Endodermal cell (in vitro differentiated cells): Measurements from ENCODE around the gene LYST. TPM values are rescaled to one million over a fixed set of nuclear protein-coding genes. Genes with fewer than 3 reads are reported as not detected.
A peak's percentile ranks its signal among the peaks of the same experiment; 100 is the strongest.

Experiments
- DNase-seq: peaks from one replicate; pipeline ENCODE4 v3.0.0-alpha.2; 2017
- H3K27ac ChIP-seq: 2 replicates; pipeline ENCODE4 v1.5.1; 2013; ENCODE audit warnings: mild to moderate bottlenecking, low read depth, low read length, moderate library complexity
- H3K27me3 ChIP-seq: 2 replicates; pipeline ENCODE4 v1.6.1; 2013; ENCODE audit warnings: mild to moderate bottlenecking, low read length, moderate library complexity; ENCODE audit not compliant: insufficient read depth, control insufficient read depth, poor library complexity, severe bottlenecking
- H3K36me3 ChIP-seq: 2 replicates; pipeline ENCODE4 v1.7.0; 2013; ENCODE audit warnings: mild to moderate bottlenecking, low read length, moderate library complexity; ENCODE audit not compliant: control insufficient read depth, insufficient read depth
- H3K4me1 ChIP-seq: one replicate; pipeline ENCODE4 v1.7.0; 2013; ENCODE audit warnings: low read length; ENCODE audit not compliant: control insufficient read depth, insufficient read depth
- H3K4me3 ChIP-seq: 2 replicates; pipeline ENCODE4 v1.5.1; 2013; ENCODE audit warnings: mild to moderate bottlenecking, low read length, moderate library complexity
- H3K9ac ChIP-seq: 2 replicates; pipeline ENCODE4 v1.6.1; 2013; ENCODE audit warnings: mild to moderate bottlenecking, low read length, moderate library complexity; ENCODE audit not compliant: poor library complexity, severe bottlenecking; ENCODE audit errors: extremely low read depth
- H3K9me3 ChIP-seq: 2 replicates; pipeline ENCODE4 v1.6.1; 2013; ENCODE audit warnings: mild to moderate bottlenecking, low read length, moderate library complexity; ENCODE audit not compliant: control insufficient read depth
- H3K27ac Mint-ChIP-seq: 2 replicates; pipeline ENCODE4 v1.8.0; 2020; ENCODE audit warnings: mixed read lengths
- H3K27me3 Mint-ChIP-seq: 2 replicates; pipeline ENCODE4 v1.8.0; 2021; ENCODE audit warnings: mild to moderate bottlenecking, mixed read lengths; ENCODE audit not compliant: insufficient read depth
- H3K36me3 Mint-ChIP-seq: 2 replicates; pipeline ENCODE4 v1.8.0; 2020; ENCODE audit warnings: low read depth, mixed read lengths
- H3K4me1 Mint-ChIP-seq: 2 replicates; pipeline ENCODE4 v1.8.0; 2020; ENCODE audit warnings: mixed read lengths
- H3K4me3 Mint-ChIP-seq: 2 replicates; pipeline ENCODE4 v1.8.0; 2020; ENCODE audit warnings: mild to moderate bottlenecking, moderate library complexity, mixed read lengths
- H3K9me3 Mint-ChIP-seq: 2 replicates; pipeline ENCODE4 v1.8.0; 2020; ENCODE audit warnings: mild to moderate bottlenecking, mixed read lengths
- CTCF ChIP-seq: fragments of 200-600 bp; sonication (generic); conservative IDR thresholded peaks from 2 replicates; pipeline ENCODE4 v1.5.0; 2021; ENCODE audit warnings: antibody characterized with exemption, mild to moderate bottlenecking
- WGBS, 2 experiments: methylation state at CpG; one replicate each; pipeline versions ENCODE4 v1.1.5 to v1.1.7; 2013; ENCODE audit warnings: missing lambda C conversion rate in 2 of 2, mixed read lengths in 1 of 2; ENCODE audit not compliant: insufficient coverage in 1 of 2, insufficient read length in 1 of 2; 5-methylcytosine and 5-hydroxymethylcytosine counted together
- total RNA-seq, 2 donors: library from RNA; stranded (reverse); fragmentation: NEBNext Ultra II Directional in 1 of 2; extraction: Animal tissue kit (Norgen Biotek cat#: 25700) in 1 of 2; gene quantifications; 2 replicates in 1 of 2; 3 replicates in 1 of 2; pipeline ENCODE4 v1.2.1, GENCODE V29; 2021

Gene LYST
- total RNA-seq, 2 donors from 2014 or later, result 2.5 to 6.8 TPM

GRCh38 chr1:235637756-235638534 is 228.8 kb downstream of the LYST start:
- Histone ChIP-seq H3K4me3 (no peak overlapping the region), H3K9me3 (no peaks in the 10 kb centered on the region), H3K9ac (no peak overlapping the region), H3K27me3 (no peaks in the 10 kb centered on the region), H3K27ac (no peak overlapping the region), H3K4me1 (no peaks in the 10 kb centered on the region), H3K36me3 (no peaks in the 10 kb centered on the region)
- Mint-ChIP-seq H3K27ac (no peak overlapping the region), H3K9me3 (no peaks in the 10 kb centered on the region), H3K36me3 (no peaks in the 10 kb centered on the region), H3K27me3 (peaks cover 5% of the 10 kb centered on the region), H3K4me3 (no peak overlapping the region), H3K4me1 (peaks cover 12% of the 10 kb centered on the region)
- peak; percentile 31 for DNase-seq
- no peak for TF ChIP-seq CTCF
- WGBS, 2 experiments, result 93 to 95% methylated on average over 7 to 9 of the region's 10 CpGs

- H3K4me3 Mint-ChIP-seq, result no peak overlapping the region
- H3K9me3 Mint-ChIP-seq, result no peaks in the 10 kb centered on the region
- no peak overlapping the region for H3K27ac ChIP-seq
- DNase-seq, result peak; percentile 46
- no peaks in the 10 kb centered on the region for H3K36me3 Mint-ChIP-seq
- no peaks in the 10 kb centered on the region for H3K9me3 ChIP-seq
- no peak overlapping the region for H3K27ac Mint-ChIP-seq
- TF ChIP-seq CTCF, result peak; percentile 46
- H3K4me1 ChIP-seq, result no peaks in the 10 kb centered on the region
- peaks cover 8% of the 10 kb centered on the region for H3K4me1 Mint-ChIP-seq
- H3K4me3 ChIP-seq, result no peak overlapping the region
- WGBS, 2 experiments, result 81 to 93% methylated on average over 8 to 12 of the region's 12 CpGs
- H3K36me3 ChIP-seq, result no peaks in the 10 kb centered on the region
- no peak overlapping the region for H3K9ac ChIP-seq
- no peaks in the 10 kb centered on the region for H3K27me3 Mint-ChIP-seq
- no peaks in the 10 kb centered on the region for H3K27me3 ChIP-seq
Measured at GRCh38 chr1:235635938-235636662, 230.6 kb downstream of the LYST start.

GRCh38 chr1:235632506-235633401 is 234.0 kb downstream of the LYST start:
- H3K9ac ChIP-seq, result no peak overlapping the region
- no peak overlapping the region for H3K27ac ChIP-seq
- no peaks in the 10 kb centered on the region for H3K36me3 Mint-ChIP-seq
- no peaks in the 10 kb centered on the region for H3K4me1 ChIP-seq
- peak overlapping the region; percentile 36 for H3K27ac Mint-ChIP-seq
- no peak for TF ChIP-seq CTCF
- H3K4me1 Mint-ChIP-seq, result peaks cover 14% of the 10 kb centered on the region
- H3K9me3 ChIP-seq, result no peaks in the 10 kb centered on the region
- 82 to 85% methylated on average over 11 to 14 of the region's 14 CpGs for WGBS, 2 experiments
- no peaks in the 10 kb centered on the region for H3K27me3 Mint-ChIP-seq
- no peak overlapping the region for H3K4me3 ChIP-seq
- H3K27me3 ChIP-seq, result no peaks in the 10 kb centered on the region
- DNase-seq, result no peak
- H3K4me3 Mint-ChIP-seq, result no peak overlapping the region
- H3K36me3 ChIP-seq, result no peaks in the 10 kb centered on the region
- H3K9me3 Mint-ChIP-seq, result no peaks in the 10 kb centered on the region
